Osteoblast (primary cell): ENCODE results near the gene MAN2C1. TPM values are rescaled to one million over a fixed set of nuclear protein-coding genes. Genes with fewer than 3 reads are reported as not detected.

Experiments used
- DNase-seq: peaks from one replicate; pipeline ENCODE4 v3.0.0; 2011; ENCODE audit warnings: low spot score, mixed read lengths; ENCODE audit not compliant: insufficient read length; ENCODE audit errors: missing footprints
- H2AFZ ChIP-seq: 2 replicates; pipeline ENCODE4 v1.6.0; 2011; ENCODE audit warnings: mild to moderate bottlenecking, low read length
- H3K27ac ChIP-seq: 2 replicates; pipeline ENCODE4 v1.5.1; 2011; ENCODE audit warnings: mild to moderate bottlenecking, low read depth, low read length, moderate library complexity
- H3K27me3 ChIP-seq: 2 replicates; pipeline ENCODE4 v1.6.0; 2012; ENCODE audit warnings: mild to moderate bottlenecking, control low read depth, inconsistent platforms, low read length, moderate library complexity; ENCODE audit not compliant: insufficient read depth
- H3K36me3 ChIP-seq: 2 replicates; pipeline ENCODE4 v1.5.1; 2011; ENCODE audit warnings: mild to moderate bottlenecking, low read length, control low read depth, moderate library complexity; ENCODE audit not compliant: insufficient read depth
- H3K4me1 ChIP-seq: 2 replicates; pipeline ENCODE4 v1.5.1; 2011; ENCODE audit warnings: mild to moderate bottlenecking, low read length, control low read depth, moderate library complexity; ENCODE audit not compliant: insufficient read depth
- H3K4me2 ChIP-seq: 2 replicates; pipeline ENCODE4 v1.6.0; 2011; ENCODE audit warnings: mild to moderate bottlenecking, low read length; ENCODE audit not compliant: insufficient read depth
- H3K4me3 ChIP-seq: fragments of 200-600 bp; sonication (generic); 3 replicates; pipeline ENCODE4 v1.5.1; 2012; ENCODE audit warnings: mild to moderate bottlenecking, low read length, inconsistent platforms; ENCODE audit not compliant: insufficient read depth
- H3K79me2 ChIP-seq: 2 replicates; pipeline ENCODE4 v1.6.0; 2012; ENCODE audit warnings: mild to moderate bottlenecking, low read length, control low read depth, inconsistent platforms; ENCODE audit not compliant: insufficient read depth
- H3K9me3 ChIP-seq: 2 replicates; pipeline ENCODE4 v1.5.1; 2011; ENCODE audit warnings: low read depth, low read length, control low read depth
- H4K20me1 ChIP-seq: 2 replicates; pipeline ENCODE4 v1.6.0; 2012; ENCODE audit warnings: mild to moderate bottlenecking, low read length, control low read depth; ENCODE audit not compliant: insufficient read depth
- CTCF ChIP-seq: IDR thresholded peaks from 2 replicates; pipeline ENCODE4 v1.5.1; 2011; ENCODE audit warnings: mild to moderate bottlenecking, low read depth, low read length, moderate library complexity; ENCODE audit errors: extremely low read depth
- total RNA-seq: library from RNA; depleted of rRNA; stranded (reverse); fragments of >200 nt; gene quantifications from 2 replicates; pipeline ENCODE4 v1.2.3, GENCODE V29; 2012

MAN2C1 gene
- total RNA-seq, 1 donor = 123 TPM

DNA sequence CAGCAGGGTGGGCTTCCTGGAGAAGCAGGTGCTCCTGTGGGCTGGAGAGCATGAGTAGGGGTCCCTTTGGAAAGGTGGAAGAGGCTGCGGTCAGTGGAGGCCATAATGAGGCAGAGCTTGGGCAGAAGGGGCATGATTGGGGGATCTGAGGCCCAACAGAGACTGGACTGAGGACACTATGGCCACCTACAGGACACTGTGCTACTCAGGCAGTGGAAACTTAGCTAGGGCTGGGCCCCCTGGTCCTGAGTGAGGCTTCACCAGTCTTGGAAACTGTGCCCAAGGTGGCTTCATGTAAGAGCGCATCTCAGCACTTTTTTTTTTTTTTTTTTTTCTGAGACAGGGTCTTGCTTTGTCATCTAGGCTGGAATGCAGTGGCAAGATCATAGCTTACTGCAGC is 38.8 kb downstream of the MAN2C1 start:
- no peak for TF ChIP-seq CTCF
- no peak overlapping the region for H3K4me2 ChIP-seq
- H2AFZ ChIP-seq = no peak overlapping the region
- no peaks in the 10 kb centered on the region for H3K36me3 ChIP-seq
- H3K4me3 ChIP-seq = no peak overlapping the region
- no peaks in the 10 kb centered on the region for H3K79me2 ChIP-seq
- no peaks in the 10 kb centered on the region for H3K4me1 ChIP-seq
- H3K9me3 ChIP-seq = no peaks in the 10 kb centered on the region
- no peaks in the 10 kb centered on the region for H3K27me3 ChIP-seq
- H3K27ac ChIP-seq = no peak overlapping the region
- H4K20me1 ChIP-seq = no peaks in the 10 kb centered on the region
- DNase-seq = no peak

GRCh38 chr15:75328493-75329314 is 39.7 kb downstream of the MAN2C1 start:
- H3K4me2 ChIP-seq = no peak overlapping the region
- no peak for TF ChIP-seq CTCF

DNA sequence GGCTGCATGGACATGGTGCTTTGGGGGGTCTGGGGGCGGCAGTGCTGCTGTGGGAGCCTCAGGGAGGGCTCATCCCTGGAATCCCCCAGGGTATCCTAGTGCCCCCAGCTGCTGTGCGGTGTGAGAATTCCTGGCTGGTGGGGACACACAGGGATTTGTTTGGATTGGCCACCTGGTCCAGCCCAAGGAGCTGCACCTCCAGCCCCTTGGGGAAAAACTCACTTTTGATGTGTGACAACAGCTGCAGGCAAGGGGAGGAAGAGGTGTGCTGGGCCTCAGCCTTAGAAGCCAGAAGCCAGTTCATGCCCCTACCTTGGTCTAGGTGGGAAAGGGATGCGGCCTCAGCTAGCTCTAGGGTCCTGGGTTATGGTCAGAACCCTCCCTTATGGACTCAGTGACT is 40.9 kb downstream of the MAN2C1 start:
- Histone ChIP-seq H3K36me3 (no peaks in the 10 kb centered on the region), H3K4me1 (no peaks in the 10 kb centered on the region), H3K27me3 (no peaks in the 10 kb centered on the region), H3K4me3 (no peak overlapping the region), H4K20me1 (no peaks in the 10 kb centered on the region), H3K79me2 (no peaks in the 10 kb centered on the region), H3K4me2 (no peak overlapping the region), H3K9me3 (no peaks in the 10 kb centered on the region), H3K27ac (no peak overlapping the region), H2AFZ (no peak overlapping the region)
- DNase-seq = no peak
- no peak for TF ChIP-seq CTCF

More at GRCh38 chr15:75328493-75329314, 39.7 kb downstream of the MAN2C1 start:
- Histone ChIP-seq H3K4me1 (no peaks in the 10 kb centered on the region), H3K79me2 (no peaks in the 10 kb centered on the region), H3K27ac (no peak overlapping the region), H2AFZ (no peak overlapping the region), H3K36me3 (no peaks in the 10 kb centered on the region), H3K9me3 (no peaks in the 10 kb centered on the region), H3K4me3 (no peak overlapping the region), H4K20me1 (no peaks in the 10 kb centered on the region), H3K27me3 (no peaks in the 10 kb centered on the region)
- DNase-seq = no peak

- Histone ChIP-seq H3K9me3 (no peaks in the 10 kb centered on the region), H3K4me2 (no peak overlapping the region), H3K27ac (no peak overlapping the region), H3K79me2 (no peaks in the 10 kb centered on the region), H3K27me3 (peaks cover under 1% of the 10 kb centered on the region), H3K4me3 (no peak overlapping the region), H3K36me3 (no peaks in the 10 kb centered on the region), H3K4me1 (no peaks in the 10 kb centered on the region), H2AFZ (no peak overlapping the region), H4K20me1 (no peaks in the 10 kb centered on the region)
- no peak for DNase-seq
- no peak for TF ChIP-seq CTCF
These were observed 41.4 kb downstream of the MAN2C1 start for GRCh38 chr15:75327005-75327404.
